LNCAP (cell line): ENCODE measurements around the gene NUDT1.

Experiments used
- CTCF ChIP-seq: fragments of 450-650 bp; IDR thresholded peaks from 2 replicates; pipeline ENCODE4 v1.5.1; 2017; ENCODE audit warnings: mild to moderate bottlenecking

Gene NUDT1

GRCh38 chr7:2253525-2254244 lies 11.7 kb downstream of the NUDT1 start:
- TF ChIP-seq CTCF: no peak

- no peak for TF ChIP-seq CTCF
Observed at GRCh38 chr7:2254429-2255144, 12.6 kb downstream of the NUDT1 start.

- no peak for TF ChIP-seq CTCF
Observed at GRCh38 chr7:2255145-2256139, 13.4 kb downstream of the NUDT1 start.

GRCh38 chr7:2256306-2257045 lies 14.4 kb downstream of the NUDT1 start:
- TF ChIP-seq CTCF: no peak

GRCh38 chr7:2257046-2257551 lies 15.1 kb downstream of the NUDT1 start:
- TF ChIP-seq CTCF: no peak

GRCh38 chr7:2257651-2258050 lies 15.6 kb downstream of the NUDT1 start:
- no peak for TF ChIP-seq CTCF
